SK-N-SH (cell line): Measurements from ENCODE around the gene RMND1. TPM values are rescaled to one million over a fixed set of nuclear protein-coding genes. Genes with fewer than 3 reads are reported as not detected.

Source experiments
- CTCF ChIA-PET: fragments of 300-600, 350-600 bp; formaldehyde crosslinking; extraction: SDS; loops from one replicate; lab custom pipeline; 2021; lab: Yijun Ruan, JAX
- POLR2A ChIA-PET: fragments of 350-600 bp; sonication (Branson Sonifier 250); formaldehyde crosslinking; extraction: SDS; loops from one replicate; lab custom pipeline; 2020; ENCODE audit warnings: antibody characterized with exemption, inconsistent platforms; lab: Yijun Ruan, JAX
- DNase-seq: peaks from one replicate; pipeline ENCODE4 v3.0.0; 2012
- H2AFZ ChIP-seq: fragments of 200-600 bp; sonication (generic); 2 replicates; pipeline ENCODE4 v1.8.1; 2016; ENCODE audit warnings: antibody characterized with exemption, mild to moderate bottlenecking, low read depth
- H3F3A ChIP-seq: fragments of 200-600 bp; sonication (generic); replicated peaks from 2 replicates; pipeline ENCODE3; 2016; ENCODE audit warnings: antibody characterized with exemption, mild to moderate bottlenecking; ENCODE audit not compliant: insufficient read depth
- H3K27ac ChIP-seq, 2 experiments: fragments of 200-500 bp in 1 of 2; fragments of 200-600 bp in 1 of 2; sonication (Bioruptor generic) in 1 of 2; sonication (generic), shearing (Covaris generic) in 1 of 2; 2 replicates each; pipeline versions ENCODE4 v1.5.1 to v1.6.1; 2014 to 2016; ENCODE audit warnings: low read depth in 2 of 2, inconsistent platforms in 1 of 2, low read length in 1 of 2, mild to moderate bottlenecking in 1 of 2, mixed read lengths in 1 of 2
- H3K27me3 ChIP-seq: fragments of 200-600 bp; sonication (generic), shearing (Covaris generic); 2 replicates; pipeline ENCODE4 v1.6.1; 2016; ENCODE audit warnings: mixed run types; ENCODE audit not compliant: insufficient read depth
- H3K36me3 ChIP-seq, 2 experiments: fragments of 200-500 bp in 1 of 2; fragments of 200-600 bp in 1 of 2; sonication (Bioruptor generic) in 1 of 2; sonication (generic) in 1 of 2; replicated peaks in 1 of 2; 2 replicates each; pipeline versions ENCODE3 to v1.5.1; 2014 to 2016; ENCODE audit warnings: low read length in 1 of 2, mild to moderate bottlenecking in 1 of 2; ENCODE audit not compliant: insufficient read depth in 2 of 2, control insufficient read depth in 1 of 2
- H3K4me1 ChIP-seq, 2 experiments: fragments of 200-500 bp in 1 of 2; fragments of 200-600 bp in 1 of 2; sonication (Bioruptor generic) in 1 of 2; sonication (generic), shearing (Covaris generic) in 1 of 2; 2 replicates each; pipeline versions ENCODE4 v1.5.1 to v1.6.1; 2014 to 2016; ENCODE audit warnings: low read depth in 1 of 2, low read length in 1 of 2, mixed run types in 1 of 2; ENCODE audit not compliant: insufficient read depth in 2 of 2, control insufficient read depth in 1 of 2
- H3K4me2 ChIP-seq: fragments of 200-600 bp; sonication (generic), shearing (Covaris generic); 2 replicates; pipeline ENCODE4 v1.6.1; 2017; ENCODE audit warnings: mixed run types
- H3K4me3 ChIP-seq, 2 experiments: fragments of 200-500 bp in 1 of 2; fragments of 200-600 bp in 1 of 2; sonication (Bioruptor generic) in 1 of 2; sonication (generic), shearing (Covaris generic) in 1 of 2; 2 replicates each; pipeline versions ENCODE4 v1.5.1 to v1.8.1; 2014 to 2016; ENCODE audit warnings: low read depth in 2 of 2, inconsistent platforms in 1 of 2, low read length in 1 of 2, mild to moderate bottlenecking in 1 of 2, mixed read lengths in 1 of 2, moderate library complexity in 1 of 2
- H3K79me2 ChIP-seq: fragments of 200-600 bp; sonication (generic); 2 replicates; pipeline ENCODE4 v1.8.1; 2017; ENCODE audit warnings: mild to moderate bottlenecking; ENCODE audit not compliant: insufficient read depth
- H3K9ac ChIP-seq: fragments of 200-600 bp; sonication (generic); 2 replicates; pipeline ENCODE4 v1.6.1; 2017; ENCODE audit warnings: mixed run types
- H3K9me2 ChIP-seq: fragments of 200-600 bp; sonication (generic); 2 replicates; pipeline ENCODE4 v1.6.1; 2017; ENCODE audit warnings: mixed run types
- H3K9me3 ChIP-seq: fragments of 200-600 bp; sonication (generic); 2 replicates; pipeline ENCODE4 v1.6.1; 2017; ENCODE audit warnings: mixed run types, mild to moderate bottlenecking, moderate library complexity
- H4K20me1 ChIP-seq: fragments of 200-600 bp; sonication (generic); 2 replicates; pipeline ENCODE4 v1.6.1; 2017; ENCODE audit warnings: mild to moderate bottlenecking, mixed run types; ENCODE audit not compliant: insufficient read depth
- CHD2 ChIP-seq: fragments of 150-350 bp; IDR thresholded peaks from 2 replicates; pipeline ENCODE4 v1.6.1; 2018; ENCODE audit warnings: low read length; ENCODE audit not compliant: partially characterized antibody
- FOSL2 ChIP-seq: IDR thresholded peaks from 2 replicates; pipeline ENCODE4 v1.4.0; 2012; ENCODE audit warnings: low read depth, mild to moderate bottlenecking, moderate library complexity, borderline replicate concordance
- FOXM1 ChIP-seq: IDR thresholded peaks from 2 replicates; pipeline ENCODE4 v1.4.0; 2012; ENCODE audit warnings: low read depth, mild to moderate bottlenecking
- GABPA ChIP-seq: IDR thresholded peaks from 2 replicates; pipeline ENCODE4 v1.4.0; 2012; ENCODE audit warnings: low read depth, mild to moderate bottlenecking
- IRF3 ChIP-seq: fragments of 150-350 bp; IDR thresholded peaks from 2 replicates; pipeline ENCODE4 v1.6.1; 2016; ENCODE audit warnings: mild to moderate bottlenecking, low read depth, low read length
- MEF2A ChIP-seq: IDR thresholded peaks from 2 replicates; pipeline ENCODE4 v1.4.0; 2012; ENCODE audit warnings: low read depth, borderline replicate concordance
- NFIC ChIP-seq: IDR thresholded peaks from 2 replicates; pipeline ENCODE4 v1.4.0; 2012; ENCODE audit warnings: borderline replicate concordance
- PBX3 ChIP-seq: IDR thresholded peaks from 2 replicates; pipeline ENCODE4; 2012
- POLR2AphosphoS5 ChIP-seq: IDR thresholded peaks from 2 replicates; pipeline ENCODE4 v1.6.1; 2012; ENCODE audit warnings: low read depth, low read length
- SIN3A ChIP-seq: IDR thresholded peaks from 2 replicates; pipeline ENCODE4 v1.6.1; 2012; ENCODE audit warnings: low read depth, mild to moderate bottlenecking, low read length, moderate library complexity, borderline replicate concordance
- TCF12 ChIP-seq: IDR thresholded peaks from 2 replicates; pipeline ENCODE4 v1.4.0; 2012
- USF1 ChIP-seq: IDR thresholded peaks from 2 replicates; pipeline ENCODE4 v1.4.0; 2012; ENCODE audit warnings: low read depth, borderline replicate concordance
- WGBS: methylation state at CpG from one replicate; pipeline ENCODE4 v1.1.6; 2017; ENCODE audit warnings: low lambda C conversion rate; 5-methylcytosine and 5-hydroxymethylcytosine counted together
- polyA plus RNA-seq, 3 experiments: library from polyadenylated mRNA; depleted of rRNA; stranded (reverse); fragments of >200 nt; gene quantifications; 2 replicates each; pipeline ENCODE4 v1.2.3, GENCODE V29; 2012
- TF ChIP-seq, protein P1 (sequence below): IDR thresholded peaks from 2 replicates; pipeline ENCODE4 v1.4.0; 2012; ENCODE audit warnings: low read depth, borderline replicate concordance

The RMND1 gene
- polyA plus RNA-seq, 1 of the 3 experiments (the other 2 are of a cell fraction), result 14.8 TPM

- Histone ChIP-seq H3K36me3 (peaks cover 42 to 54% of the 10 kb centered on the region in 2 experiments), H4K20me1 (no peaks in the 10 kb centered on the region), H3K4me1 (no peaks in the 10 kb centered on the region), H3K9ac (no peak overlapping the region), H3K27ac (no peak overlapping the region), H3K9me2 (no peaks in the 10 kb centered on the region), H2AFZ (no peak overlapping the region), H3K27me3 (no peaks in the 10 kb centered on the region), H3K4me3 (no peak overlapping the region), H3F3A (peaks cover 21% of the 10 kb centered on the region), H3K79me2 (0 out of 2 replicates have a peak, but pooled peaks cover 3% of the 10 kb centered on the region), H3K9me3 (no peaks in the 10 kb centered on the region), H3K4me2 (no peak overlapping the region)
- WGBS, result 94% methylated on average over 4 of the region's 4 CpGs
- TF ChIP-seq, protein P1, sequence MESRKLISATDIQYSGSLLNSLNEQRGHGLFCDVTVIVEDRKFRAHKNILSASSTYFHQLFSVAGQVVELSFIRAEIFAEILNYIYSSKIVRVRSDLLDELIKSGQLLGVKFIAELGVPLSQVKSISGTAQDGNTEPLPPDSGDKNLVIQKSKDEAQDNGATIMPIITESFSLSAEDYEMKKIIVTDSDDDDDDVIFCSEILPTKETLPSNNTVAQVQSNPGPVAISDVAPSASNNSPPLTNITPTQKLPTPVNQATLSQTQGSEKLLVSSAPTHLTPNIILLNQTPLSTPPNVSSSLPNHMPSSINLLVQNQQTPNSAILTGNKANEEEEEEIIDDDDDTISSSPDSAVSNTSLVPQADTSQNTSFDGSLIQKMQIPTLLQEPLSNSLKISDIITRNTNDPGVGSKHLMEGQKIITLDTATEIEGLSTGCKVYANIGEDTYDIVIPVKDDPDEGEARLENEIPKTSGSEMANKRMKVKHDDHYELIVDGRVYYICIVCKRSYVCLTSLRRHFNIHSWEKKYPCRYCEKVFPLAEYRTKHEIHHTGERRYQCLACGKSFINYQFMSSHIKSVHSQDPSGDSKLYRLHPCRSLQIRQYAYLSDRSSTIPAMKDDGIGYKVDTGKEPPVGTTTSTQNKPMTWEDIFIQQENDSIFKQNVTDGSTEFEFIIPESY, result no peak
- TF ChIP-seq CHD2 (no peak), SIN3A (no peak), MEF2A (no peak), FOXM1 (no peak), TCF12 (no peak)
- ChIA-PET CTCF (interaction anchor here (1.1 to 1.3 kb wide), 2 partner anchors 17 to 98 kb away, joined by 4 to 6 read pairs; no protein-coding TSS in a partner anchor), POLR2A (no interaction called here)
- no peak for DNase-seq
These were observed 28.9 kb downstream of the RMND1 start for GRCh38 chr6:151422981-151423380.

GRCh38 chr6:151417477-151417876, 34.4 kb downstream of the RMND1 start:
- ChIA-PET CTCF (interaction anchor here (2.9 kb wide), 1 partner anchor 12 kb away, joined by 15 read pairs; no protein-coding TSS in a partner anchor), POLR2A (no interaction called here)
- H3F3A ChIP-seq, result peaks cover 36% of the 10 kb centered on the region
- TF ChIP-seq NFIC (no peak), IRF3 (no peak), PBX3 (no peak), MEF2A (no peak), POLR2AphosphoS5 (no peak), USF1 (no peak), FOSL2 (no peak), GABPA (no peak)
- no peak overlapping the region for H3K9ac ChIP-seq
- no peak overlapping the region for H3K27ac ChIP-seq
- no peaks in the 10 kb centered on the region for H4K20me1 ChIP-seq
- no peaks in the 10 kb centered on the region for H3K27me3 ChIP-seq
- H3K9me2 ChIP-seq, result no peaks in the 10 kb centered on the region
- peaks cover 9% of the 10 kb centered on the region; the same call in 1 of the 2 replicates for H3K79me2 ChIP-seq
- peaks cover 59 to 76% of the 10 kb centered on the region in 2 experiments for H3K36me3 ChIP-seq
- H3K9me3 ChIP-seq, result no peaks in the 10 kb centered on the region; the same call in 1 of the 2 replicates
- H3K4me1 ChIP-seq, result no peaks in the 10 kb centered on the region
- H2AFZ ChIP-seq, result no peak overlapping the region
- no peak for DNase-seq
- 96% methylated on average over 1 of the region's 1 CpG for WGBS
- no peak overlapping the region for H3K4me2 ChIP-seq
- no peak overlapping the region for H3K4me3 ChIP-seq
